OCI-LY3 (cell line): ENCODE data around the gene ZNF414.

Source experiments
- H2AFZ ChIP-seq: fragments of 200-600, 300-600 bp; shearing (Covaris generic); 2 replicates; pipeline ENCODE4 v1.6.0; 2014; ENCODE audit warnings: antibody characterized with exemption, low read depth, low read length
- H3K27ac ChIP-seq: fragments of 200-600, 300-600 bp; sonication (generic); 2 replicates; pipeline ENCODE4 v1.5.1; 2014; ENCODE audit warnings: mild to moderate bottlenecking, low read length, moderate library complexity, mixed read lengths
- H3K27me3 ChIP-seq: fragments of 200-600, 300-600 bp; sonication (generic); 2 replicates; pipeline ENCODE4 v1.6.1; 2014; ENCODE audit warnings: low read depth, low read length, mixed read lengths
- H3K36me3 ChIP-seq: fragments of 200-600, 300-600 bp; sonication (generic); replicated peaks from 2 replicates; pipeline ENCODE3; 2014; ENCODE audit warnings: low read depth, low read length, mixed read lengths
- H3K4me1 ChIP-seq: fragments of 300-600, 200-600 bp; sonication (generic); 2 replicates; pipeline ENCODE4 v1.6.1; 2014; ENCODE audit warnings: low read length, mixed read lengths
- H3K4me2 ChIP-seq: fragments of 200-600, 300-600 bp; sonication (generic); 2 replicates; pipeline ENCODE4 v1.6.1; 2014; ENCODE audit warnings: low read length, mixed read lengths
- H3K4me3 ChIP-seq: fragments of 300-600, 200-600 bp; sonication (generic); 2 replicates; pipeline ENCODE4 v1.5.1; 2014; ENCODE audit warnings: antibody characterized with exemption, mild to moderate bottlenecking, low read length, moderate library complexity
- H3K79me2 ChIP-seq: fragments of 300-600, 200-600 bp; shearing (Covaris generic); 2 replicates; pipeline ENCODE4 v1.6.1; 2014; ENCODE audit warnings: mild to moderate bottlenecking, low read length, mixed read lengths
- H3K9ac ChIP-seq: fragments of 300-600, 200-600 bp; shearing (Covaris generic); 2 replicates; pipeline ENCODE4 v1.6.0; 2014; ENCODE audit warnings: mild to moderate bottlenecking, low read length, moderate library complexity
- H3K9me3 ChIP-seq: fragments of 200-600, 300-600 bp; shearing (Covaris generic); 2 replicates; pipeline ENCODE4 v1.6.1; 2014; ENCODE audit warnings: low read length, mixed read lengths; ENCODE audit not compliant: insufficient read depth
- H4K20me1 ChIP-seq: fragments of 200-600, 300-600 bp; sonication (generic); 2 replicates; pipeline ENCODE4 v1.6.1; 2016; ENCODE audit warnings: low read length, mixed read lengths; ENCODE audit not compliant: insufficient read depth
- CTCF ChIP-seq: fragments of 200-600, 300-600 bp; sonication (generic); IDR thresholded peaks from 2 replicates; pipeline ENCODE4 v1.5.1; 2014; ENCODE audit warnings: antibody characterized with exemption, low read length, low read depth
- EZH2phosphoT487 ChIP-seq: fragments of 200-600 bp; shearing (Covaris generic); IDR thresholded peaks from 2 replicates; pipeline ENCODE4 v1.6.1; 2018; ENCODE audit warnings: antibody characterized with exemption, mixed run types, low read depth

ZNF414 gene

GRCh38 chr19:8510589-8511115 lies 3.3 kb downstream of the ZNF414 start:
- H3K4me2 ChIP-seq: no peak overlapping the region
- peaks cover 11% of the 10 kb centered on the region for H3K79me2 ChIP-seq
- no peak for TF ChIP-seq CTCF
- no peak for TF ChIP-seq EZH2phosphoT487
- no peak overlapping the region for H3K27ac ChIP-seq
- no peaks in the 10 kb centered on the region for H3K27me3 ChIP-seq
- H3K4me1 ChIP-seq: peaks cover 16% of the 10 kb centered on the region; the same call in 1 of the 2 replicates
- H3K36me3 ChIP-seq: peaks cover 12% of the 10 kb centered on the region
- H3K9ac ChIP-seq: no peak overlapping the region
- H4K20me1 ChIP-seq: no peaks in the 10 kb centered on the region
- H2AFZ ChIP-seq: no peak overlapping the region
- no peak overlapping the region for H3K4me3 ChIP-seq
- no peaks in the 10 kb centered on the region for H3K9me3 ChIP-seq

- Histone ChIP-seq H3K27ac (0 out of 2 replicates have a peak overlapping the region, but pooled peaks have one; percentile 43), H3K4me1 (peaks cover 13% of the 10 kb centered on the region; the same call in 1 of the 2 replicates), H3K4me2 (peak overlapping the region; percentile 89), H4K20me1 (no peaks in the 10 kb centered on the region), H3K4me3 (peak overlapping the region; percentile 84), H3K9me3 (no peaks in the 10 kb centered on the region), H3K27me3 (no peaks in the 10 kb centered on the region), H3K79me2 (no peaks in the 10 kb centered on the region), H2AFZ (peak overlapping the region; percentile 92), H3K36me3 (peaks cover 6% of the 10 kb centered on the region), H3K9ac (peak overlapping the region; percentile 71)
- TF ChIP-seq EZH2phosphoT487: no peak
- no peak for TF ChIP-seq CTCF
Observed at GRCh38 chr19:8506402-8506957, 7.5 kb downstream of the ZNF414 start.

DNA sequence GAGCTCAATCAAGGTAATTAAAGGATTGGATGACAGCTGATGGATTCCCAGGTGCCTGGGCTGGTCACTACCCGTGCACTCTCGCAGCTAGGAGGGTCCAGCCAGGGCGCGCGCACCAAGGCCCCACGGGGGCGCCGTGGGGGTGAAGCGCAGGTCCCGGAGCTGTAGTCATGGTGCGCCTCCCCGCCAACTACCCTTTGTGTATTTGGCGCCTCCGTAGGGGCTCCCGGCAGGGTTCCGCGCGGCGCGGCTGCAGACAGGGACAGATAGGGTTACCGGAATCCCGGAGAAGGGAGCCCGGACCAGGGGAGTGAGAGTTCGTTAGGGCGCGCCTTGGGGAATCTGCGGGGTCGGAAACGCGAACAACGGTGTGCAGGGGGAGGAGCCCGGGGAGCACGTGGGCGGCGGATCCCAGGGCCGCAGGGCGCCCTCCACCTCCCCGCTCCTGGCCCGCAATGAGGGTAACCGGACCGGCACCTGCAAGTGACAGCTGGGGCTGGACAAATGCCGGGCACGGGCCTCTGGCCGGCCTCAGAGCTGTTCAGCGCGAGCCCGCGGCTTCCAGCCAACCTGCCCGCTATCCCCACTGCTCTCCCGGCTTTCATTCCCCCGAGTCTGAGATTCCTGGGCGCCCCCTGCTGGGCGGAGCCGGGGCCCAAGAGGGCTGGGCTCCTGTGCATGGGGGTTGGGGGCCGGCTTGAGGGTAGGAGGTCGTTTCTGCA lies 8.1 kb downstream of the ZNF414 start:
- Histone ChIP-seq H3K4me2 (peak overlapping the region; percentile 89), H3K9ac (peak overlapping the region; percentile 71), H4K20me1 (no peaks in the 10 kb centered on the region), H3K4me1 (peaks cover 13% of the 10 kb centered on the region; the same call in 1 of the 2 replicates), H3K9me3 (no peaks in the 10 kb centered on the region), H3K36me3 (no peaks in the 10 kb centered on the region), H3K27me3 (no peaks in the 10 kb centered on the region), H2AFZ (peak overlapping the region; percentile 92), H3K4me3 (peak overlapping the region; percentile 84), H3K79me2 (no peaks in the 10 kb centered on the region), H3K27ac (peak overlapping the region; percentile 43)
- TF ChIP-seq CTCF (peak; percentile 95), EZH2phosphoT487 (no peak)

GRCh38 chr19:8504919-8505318 lies 9.0 kb downstream of the ZNF414 start:
- Histone ChIP-seq H4K20me1 (no peaks in the 10 kb centered on the region), H3K27ac (no peak overlapping the region), H3K4me1 (peaks cover 13% of the 10 kb centered on the region; the same call in 1 of the 2 replicates), H3K27me3 (no peaks in the 10 kb centered on the region), H3K4me3 (no peak overlapping the region), H2AFZ (no peak overlapping the region), H3K36me3 (no peaks in the 10 kb centered on the region), H3K9ac (no peak overlapping the region), H3K4me2 (no peak overlapping the region), H3K79me2 (no peaks in the 10 kb centered on the region), H3K9me3 (no peaks in the 10 kb centered on the region)
- no peak for TF ChIP-seq CTCF
- TF ChIP-seq EZH2phosphoT487: no peak
